HG02885 (cell line): Measurements from ENCODE around the gene MRPS12.
A peak's percentile ranks its signal among the peaks of the same experiment; 100 is the strongest.

Experiments
- ATAC-seq: cut with Tn5 transposase; IDR thresholded peaks from one replicate; pipeline ENCODE4 v1.9.1; 2021; ENCODE audit warnings: mild to moderate bottlenecking; ENCODE audit not compliant: unreplicated experiment, poor library complexity

Gene MRPS12

GRCh38 chr19:38910488-38910887 lies 20.3 kb upstream of the MRPS12 start:
- ATAC-seq, result no peak

GRCh38 chr19:38911388-38912001 lies 19.2 kb upstream of the MRPS12 start:
- no peak for ATAC-seq

DNA sequence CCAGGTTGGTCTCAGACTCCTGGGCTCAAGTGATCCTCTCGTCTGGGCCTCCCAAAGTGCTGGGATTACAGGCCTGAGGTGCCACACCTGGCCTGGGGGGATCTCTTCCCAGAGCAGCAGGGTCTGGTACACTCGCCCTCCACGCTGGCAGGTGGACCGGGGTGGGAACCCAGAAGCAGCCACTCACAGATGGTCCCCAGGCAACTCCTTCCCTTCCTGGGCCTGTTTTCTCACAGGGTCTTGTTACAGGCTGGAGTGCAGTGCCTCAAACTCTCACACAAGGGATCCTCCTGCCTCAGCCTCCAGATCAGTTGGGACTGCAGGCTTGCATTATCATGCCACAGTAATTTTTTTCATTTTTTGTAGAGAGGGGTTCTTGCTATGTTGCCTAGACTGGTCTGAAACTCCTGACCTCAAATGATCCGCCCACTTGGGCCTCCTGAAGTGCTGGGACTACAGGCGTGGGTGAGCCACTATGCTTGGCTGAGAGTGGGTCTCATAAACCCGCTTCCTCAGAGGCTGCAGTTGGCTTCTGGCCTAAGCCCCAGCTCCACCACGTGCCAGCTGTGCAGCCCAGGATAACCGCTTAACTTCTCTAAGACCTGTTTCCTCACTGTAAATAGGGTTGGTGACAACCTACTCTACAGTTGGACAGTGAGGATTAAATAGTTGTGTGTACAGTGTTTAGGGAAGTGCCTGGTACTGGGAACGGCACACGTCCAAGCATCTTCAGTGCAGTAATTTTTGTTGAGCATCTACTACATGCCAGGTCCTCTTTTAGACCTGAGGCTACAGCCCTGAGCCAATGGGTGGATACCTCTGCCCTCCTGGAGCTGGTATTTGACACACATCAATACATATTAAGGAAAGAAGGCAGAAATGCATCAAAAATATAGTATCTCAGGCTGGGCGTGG lies 17.9 kb upstream of the MRPS12 start:
- no peak for ATAC-seq

DNA sequence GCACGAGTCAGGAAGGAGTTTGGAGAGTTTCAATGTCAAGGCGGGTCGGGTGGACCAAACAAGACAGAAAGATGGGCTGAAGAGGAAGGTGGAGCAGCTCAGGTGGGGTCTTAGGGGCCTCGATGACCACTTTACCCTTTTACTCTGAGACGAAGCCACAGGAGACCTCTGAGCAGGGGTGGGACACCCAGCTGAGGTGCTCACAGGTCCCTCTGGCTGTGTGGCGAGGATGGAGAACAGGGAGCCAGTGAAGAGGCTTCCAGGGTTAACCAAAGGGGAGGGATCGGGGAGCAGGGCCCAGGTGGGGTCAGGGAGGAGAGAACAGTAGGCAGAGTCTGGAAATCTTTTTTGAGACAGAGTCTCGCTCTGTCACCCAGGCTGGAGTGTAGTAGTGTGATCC lies 16.8 kb upstream of the MRPS12 start:
- ATAC-seq, result no peak

- no peak for ATAC-seq
Measured at GRCh38 chr19:38915329-38916321, 15.1 kb upstream of the MRPS12 start.

DNA sequence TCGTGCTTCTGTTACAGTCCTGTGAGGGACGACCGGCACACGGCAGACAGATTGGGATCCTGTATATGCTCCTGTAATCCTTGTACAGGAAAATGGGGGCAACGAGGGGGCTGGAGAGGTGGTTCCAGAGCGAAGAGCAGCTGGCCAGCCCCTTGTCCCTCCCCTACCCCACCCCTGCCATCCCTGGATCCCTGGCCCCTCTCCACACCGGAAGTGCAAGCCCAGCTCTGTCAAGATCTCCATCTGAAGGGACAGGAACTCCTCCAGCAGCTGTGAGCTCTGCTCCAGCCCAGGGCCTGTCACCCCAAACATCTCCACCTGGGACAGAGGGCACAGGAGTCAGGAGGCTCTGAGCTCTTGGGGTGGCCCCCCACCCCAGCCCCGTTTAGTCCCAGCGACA lies 13.2 kb upstream of the MRPS12 start:
- ATAC-seq, result no peak

- ATAC-seq, result no peak
Measured at GRCh38 chr19:38917921-38918491, 12.7 kb upstream of the MRPS12 start.

- ATAC-seq, result no peak
Measured at GRCh38 chr19:38918526-38918925, 12.2 kb upstream of the MRPS12 start.

DNA sequence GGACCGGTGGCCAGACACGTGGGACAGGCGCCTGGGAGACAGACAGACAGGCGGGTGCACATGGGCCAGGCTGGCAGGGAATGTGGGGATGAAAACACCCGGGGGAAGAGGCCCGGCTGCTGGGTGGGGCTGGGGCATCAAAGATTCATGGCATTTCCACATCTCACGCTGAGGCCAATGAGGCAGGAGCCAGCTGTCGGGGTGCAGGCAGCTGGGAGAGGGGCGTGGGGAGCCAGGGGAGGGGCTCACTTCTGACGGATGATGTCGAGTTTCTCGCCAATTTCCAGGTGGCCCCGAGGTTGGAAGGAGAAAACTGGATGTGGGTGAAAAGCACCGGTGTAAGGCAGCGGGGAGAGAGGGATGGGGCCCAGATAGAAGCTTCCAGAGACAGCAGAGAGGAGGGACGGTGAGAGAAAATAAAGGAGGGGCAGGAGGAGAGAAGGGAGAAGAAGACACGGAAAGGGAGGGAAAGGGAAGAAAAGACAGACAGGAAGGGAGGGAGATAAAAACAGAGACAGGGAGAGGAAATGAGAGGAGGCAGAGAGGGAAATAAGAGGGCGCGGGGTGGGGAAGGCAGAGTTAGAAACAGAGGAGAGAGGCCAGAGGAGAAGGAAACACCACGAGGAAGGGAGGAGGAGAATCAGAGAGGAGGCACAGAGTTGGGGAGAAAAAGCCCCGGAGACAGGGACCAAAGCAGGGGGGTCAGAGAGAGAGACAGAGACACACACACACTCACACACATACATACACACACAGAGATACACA lies 10.7 kb upstream of the MRPS12 start:
- no peak for ATAC-seq

DNA sequence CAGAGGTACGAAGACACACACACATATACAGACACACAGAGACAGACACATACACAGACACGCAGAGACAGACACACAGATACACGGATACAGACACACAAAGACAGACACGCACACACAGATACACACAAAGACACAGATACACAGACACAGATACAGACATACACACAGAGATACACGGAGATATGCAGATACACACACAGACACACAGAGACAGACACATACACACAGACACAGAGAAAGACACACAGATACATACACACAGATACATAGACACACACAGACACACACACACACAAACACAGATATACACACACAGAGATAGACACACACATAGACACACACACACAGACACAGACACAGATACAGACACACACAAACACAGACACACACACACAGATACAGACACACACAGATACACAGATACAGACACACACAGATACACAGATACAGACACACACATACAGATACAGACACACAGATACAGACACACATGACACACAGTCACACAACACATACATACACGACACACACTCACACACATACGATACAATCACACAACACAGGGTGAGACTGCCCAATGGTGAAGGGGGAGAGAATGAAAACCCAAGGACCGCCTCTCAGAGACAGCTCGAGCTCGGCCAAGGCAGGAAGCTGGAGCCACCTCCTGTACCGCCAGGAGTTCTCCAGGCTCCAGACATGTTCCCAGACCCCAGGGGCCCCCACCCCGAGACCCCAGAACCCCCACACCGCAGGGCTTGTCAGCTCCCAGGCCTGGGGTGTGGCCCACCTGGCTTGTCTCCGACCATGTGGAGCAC lies 9.9 kb upstream of the MRPS12 start:
- no peak for ATAC-seq

DNA sequence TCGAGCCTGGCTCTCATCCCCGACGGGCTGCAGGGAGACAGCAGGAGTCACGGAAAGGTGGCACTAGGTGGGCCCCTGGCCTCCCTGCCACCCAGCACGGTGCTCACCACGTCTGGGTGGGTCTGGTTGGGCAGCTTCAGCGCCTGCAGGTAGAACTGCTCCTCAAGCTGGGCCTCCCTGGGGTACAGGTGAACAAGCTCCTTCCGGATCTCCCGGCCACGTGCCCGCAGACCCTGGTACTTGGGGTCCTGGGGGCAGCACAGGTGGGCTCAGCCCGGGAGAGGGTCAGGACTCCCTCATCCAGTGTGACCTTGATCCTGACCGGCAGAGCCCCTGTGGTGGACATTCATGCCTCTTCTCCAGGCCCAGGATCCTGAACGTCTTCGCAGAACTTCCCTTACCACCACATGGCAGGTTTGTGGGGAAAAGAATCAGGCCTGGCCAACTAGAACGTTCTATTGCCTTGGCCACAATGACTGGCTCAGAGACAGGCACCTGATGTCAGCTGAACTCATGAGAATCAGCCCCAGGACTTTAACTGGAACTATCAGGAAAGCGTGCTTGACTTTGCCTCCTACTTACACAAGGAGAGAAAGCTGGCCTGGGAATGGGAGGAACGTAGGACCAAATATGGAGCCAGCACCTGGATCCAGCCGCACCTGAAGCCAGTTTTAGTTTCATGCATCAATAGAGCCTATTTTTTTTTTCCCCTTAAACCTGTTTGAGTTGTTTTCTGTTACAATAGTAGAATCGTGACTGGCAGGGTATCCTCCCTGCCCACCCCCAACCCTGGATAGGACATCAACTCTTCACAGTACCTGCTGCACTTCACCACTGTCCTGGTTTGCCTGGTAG lies 9.1 kb upstream of the MRPS12 start:
- no peak for ATAC-seq

GRCh38 chr19:38922482-38922881 lies 8.3 kb upstream of the MRPS12 start:
- ATAC-seq, result no peak

GRCh38 chr19:38924388-38924787 lies 6.4 kb upstream of the MRPS12 start:
- no peak for ATAC-seq

GRCh38 chr19:38928391-38929001 lies 2.2 kb upstream of the MRPS12 start:
- no peak for ATAC-seq

DNA sequence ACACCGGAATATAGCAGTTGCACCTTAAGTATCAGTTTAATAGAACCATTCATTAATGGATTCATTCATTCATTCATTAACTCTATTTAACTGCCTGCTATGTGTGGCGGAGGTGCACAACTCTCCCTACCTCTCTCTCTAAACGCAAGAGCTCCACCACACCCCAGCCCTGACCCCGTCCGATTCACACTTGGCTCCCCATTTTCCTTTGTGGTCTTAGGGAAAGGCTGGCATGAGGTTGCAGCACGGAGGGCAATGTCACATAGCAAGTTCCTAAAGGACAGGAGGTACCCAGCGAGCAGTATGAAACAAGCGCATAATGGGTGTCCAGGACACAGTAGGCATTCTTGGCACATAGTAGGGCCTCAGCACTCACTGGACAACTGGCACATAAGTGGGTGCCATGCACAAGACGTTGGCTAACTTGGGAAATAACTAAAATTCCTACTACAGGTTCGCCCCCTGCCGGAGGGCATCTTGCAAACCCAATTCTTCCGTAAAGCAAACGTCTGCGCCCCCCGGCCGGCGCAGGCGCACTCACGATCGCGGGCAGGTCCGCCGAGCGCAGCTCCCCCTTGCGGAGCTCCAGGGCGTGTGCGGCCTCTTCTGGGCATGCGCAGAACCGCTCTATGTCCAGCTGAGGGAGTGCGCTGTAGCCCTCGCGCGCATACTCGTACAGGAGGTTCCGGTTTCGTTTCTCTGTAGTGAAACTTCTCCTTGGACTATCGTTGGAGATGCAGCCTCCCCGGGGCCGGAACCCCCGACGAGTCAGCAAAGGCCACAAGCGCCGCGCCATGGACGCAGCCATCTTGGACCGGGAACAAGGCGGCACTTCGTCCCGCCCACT lies 592 bp upstream of the MRPS12 start, which contains the start of gene SARS2:
SARS2 (minus strand) TSS at position 835 of the 847 bp plus-strand sequence; CDS start at position 808, 27 bp downstream.
- ATAC-seq, result peak; percentile 75

GRCh38 chr19:38931521-38931793 lies 713 bp downstream of the MRPS12 start:
- no peak for ATAC-seq
